GM10266 (cell line): ENCODE measurements around the gene HDAC4.

Experiments
- DNase-seq: peaks from one replicate; pipeline ENCODE4 v3.0.0; 2012; ENCODE audit errors: extremely low spot score
- CTCF ChIP-seq: IDR thresholded peaks from 2 replicates; pipeline ENCODE4 v1.5.1; 2012; ENCODE audit warnings: mild to moderate bottlenecking, low read depth; ENCODE audit not compliant: control insufficient read depth, insufficient read depth; ENCODE audit errors: missing control alignments

The HDAC4 gene

GRCh38 chr2:239212121-239212928 is 188.5 kb downstream of the HDAC4 start:
- TF ChIP-seq CTCF: no peak
- no peak for DNase-seq

GRCh38 chr2:239211396-239212094 is 189.3 kb downstream of the HDAC4 start:
- DNase-seq: no peak

GRCh38 chr2:239209783-239210182 is 191.0 kb downstream of the HDAC4 start:
- TF ChIP-seq CTCF: no peak
- no peak for DNase-seq

More at GRCh38 chr2:239211396-239212094, 189.3 kb downstream of the HDAC4 start:
- no peak for TF ChIP-seq CTCF

GRCh38 chr2:239208465-239209180 is 192.2 kb downstream of the HDAC4 start:
- TF ChIP-seq CTCF: no peak
- no peak for DNase-seq

DNA sequence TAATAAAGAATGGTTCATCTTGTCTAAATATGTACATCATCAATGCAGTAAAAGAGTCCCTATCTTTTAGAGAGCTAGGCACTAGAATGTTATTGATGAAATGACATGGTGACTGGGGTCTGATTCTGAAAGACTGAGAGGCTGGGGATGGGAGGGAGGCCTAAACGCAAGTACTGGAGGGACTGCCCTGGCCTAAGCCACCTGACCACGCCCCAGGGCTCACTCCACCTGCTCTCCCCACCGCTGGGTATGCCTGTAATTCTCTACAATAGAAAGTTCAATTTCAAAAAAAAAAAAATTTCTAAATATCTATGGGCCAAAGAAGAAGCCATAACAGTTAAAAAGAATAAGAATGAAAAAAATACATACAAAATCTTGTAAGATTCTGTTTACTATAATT is 194.0 kb downstream of the HDAC4 start:
- DNase-seq: no peak

GRCh38 chr2:239206042-239206441 is 194.8 kb downstream of the HDAC4 start:
- no peak for TF ChIP-seq CTCF
- no peak for DNase-seq

More for the DNA sequence above, 194.0 kb downstream of the HDAC4 start:
- no peak for TF ChIP-seq CTCF
